Testis (tissue), 3 donors: ENCODE results near the gene TNRC6A. TPM values are rescaled to one million over a fixed set of nuclear protein-coding genes. Genes with fewer than 3 reads are reported as not detected.

Experiments used
- DNase-seq: peaks from one replicate; pipeline ENCODE4 v3.0.0-alpha.2; 2019
- H3K27ac ChIP-seq, 2 donors: fragments of 200-600 bp; sonication (generic); one replicate each; pipeline ENCODE4 v1.5.1; 2019
- H3K27me3 ChIP-seq: fragments of 200-600 bp; sonication (generic); one replicate; pipeline ENCODE4 v1.5.1; 2019
- H3K36me3 ChIP-seq: fragments of 200-600 bp; sonication (generic); one replicate; pipeline ENCODE4 v1.5.1; 2017; ENCODE audit warnings: low read depth; ENCODE audit errors: missing control alignments
- H3K4me1 ChIP-seq: fragments of 200-600 bp; sonication (generic); one replicate; pipeline ENCODE4 v1.5.1; 2019
- H3K4me3 ChIP-seq, 2 donors: fragments of 200-600 bp; sonication (generic); one replicate each; pipeline ENCODE4 v1.5.1; 2017 to 2019
- H3K9me3 ChIP-seq: fragments of 200-600 bp; sonication (generic); one replicate; pipeline ENCODE4 v1.5.1; 2017
- POLR2A ChIP-seq: fragments of 450-650 bp; IDR thresholded peaks from one replicate; pipeline ENCODE4 v1.6.1; 2017; ENCODE audit warnings: antibody characterized with exemption, mild to moderate bottlenecking, moderate library complexity
- WGBS, 2 donors: methylation state at CpG; one replicate each; pipeline ENCODE4 v1.1.5; 2018; 5-methylcytosine and 5-hydroxymethylcytosine counted together
- intact Hi-C: fragments of 100-400 bp; cut with DNase I; formaldehyde crosslinking; loops from one replicate; pipeline ENCODE4 v1.15.1; 2023; ENCODE audit warnings: low total_unique reads
- polyA plus RNA-seq: library from polyadenylated mRNA; stranded (reverse); fragments of 350-450 nt; fragmentation: Illumina TruSeq; extraction: RNeasy Lipid Tissue Mini Kit (QIAGEN cat#74804); gene quantifications from one replicate; pipeline ENCODE4 v1.2.3, GENCODE V29; 2014; ENCODE audit warnings: low read depth, low replicate concordance; ENCODE audit not compliant: insufficient read depth
- total RNA-seq, 2 donors: library from RNA; depleted of rRNA; stranded (reverse); fragments of >200 nt; gene quantifications; one replicate each; pipeline ENCODE4 v1.2.3, GENCODE V29; 2016
- TF ChIP-seq, protein P1 (sequence below), 3 experiments: fragments of 450-650 bp in 2 of 3; fragments of 200-600 bp in 1 of 3; sonication (generic) in 1 of 3; IDR thresholded peaks; one replicate each; pipeline ENCODE4 v1.5.1; 2016 to 2019; ENCODE audit warnings: antibody characterized with exemption in 3 of 3, mild to moderate bottlenecking in 2 of 3, moderate library complexity in 1 of 3

The TNRC6A gene
- total and polyA plus RNA-seq, 3 donors from 2014 or later: 32.3 to 103 (median 94.1) TPM

DNA sequence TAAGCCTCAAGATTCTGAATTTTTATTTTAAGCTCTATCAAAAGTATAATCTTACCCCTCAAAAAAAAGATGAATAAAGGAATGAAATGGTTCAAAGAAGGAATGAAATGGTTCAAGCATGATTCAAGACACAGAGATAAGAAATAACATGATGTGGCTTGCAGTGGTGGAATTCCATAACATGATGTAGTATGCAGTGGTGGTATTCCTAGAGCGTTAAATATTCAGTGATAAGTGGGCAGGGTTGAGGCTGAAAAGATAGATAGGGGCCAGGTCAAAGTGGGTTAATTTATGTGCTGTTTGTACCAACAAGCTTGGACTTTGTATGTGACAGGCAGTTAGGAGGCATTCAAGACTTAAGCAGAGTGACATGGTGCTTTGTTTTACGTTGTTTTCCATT lies 29.6 kb downstream of the TNRC6A start:
- no peak for TF ChIP-seq POLR2A
- TF ChIP-seq, protein P1, sequence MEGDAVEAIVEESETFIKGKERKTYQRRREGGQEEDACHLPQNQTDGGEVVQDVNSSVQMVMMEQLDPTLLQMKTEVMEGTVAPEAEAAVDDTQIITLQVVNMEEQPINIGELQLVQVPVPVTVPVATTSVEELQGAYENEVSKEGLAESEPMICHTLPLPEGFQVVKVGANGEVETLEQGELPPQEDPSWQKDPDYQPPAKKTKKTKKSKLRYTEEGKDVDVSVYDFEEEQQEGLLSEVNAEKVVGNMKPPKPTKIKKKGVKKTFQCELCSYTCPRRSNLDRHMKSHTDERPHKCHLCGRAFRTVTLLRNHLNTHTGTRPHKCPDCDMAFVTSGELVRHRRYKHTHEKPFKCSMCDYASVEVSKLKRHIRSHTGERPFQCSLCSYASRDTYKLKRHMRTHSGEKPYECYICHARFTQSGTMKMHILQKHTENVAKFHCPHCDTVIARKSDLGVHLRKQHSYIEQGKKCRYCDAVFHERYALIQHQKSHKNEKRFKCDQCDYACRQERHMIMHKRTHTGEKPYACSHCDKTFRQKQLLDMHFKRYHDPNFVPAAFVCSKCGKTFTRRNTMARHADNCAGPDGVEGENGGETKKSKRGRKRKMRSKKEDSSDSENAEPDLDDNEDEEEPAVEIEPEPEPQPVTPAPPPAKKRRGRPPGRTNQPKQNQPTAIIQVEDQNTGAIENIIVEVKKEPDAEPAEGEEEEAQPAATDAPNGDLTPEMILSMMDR (IDR thresholded peaks at IDR 0.05): no peak
- DNase-seq: no peak
- no peak overlapping the region for H3K4me3 ChIP-seq
- H3K27me3 ChIP-seq: no peaks in the 10 kb centered on the region
- no peaks in the 10 kb centered on the region for H3K9me3 ChIP-seq
- H3K4me1 ChIP-seq: peaks cover 12% of the 10 kb centered on the region
- WGBS, 2 donors: 80 to 87% methylated on average over 2 of the region's 2 CpGs
- H3K36me3 ChIP-seq: no peaks in the 10 kb centered on the region
- no peak overlapping the region for H3K27ac ChIP-seq
- intact Hi-C loops: no loop called here

DNA sequence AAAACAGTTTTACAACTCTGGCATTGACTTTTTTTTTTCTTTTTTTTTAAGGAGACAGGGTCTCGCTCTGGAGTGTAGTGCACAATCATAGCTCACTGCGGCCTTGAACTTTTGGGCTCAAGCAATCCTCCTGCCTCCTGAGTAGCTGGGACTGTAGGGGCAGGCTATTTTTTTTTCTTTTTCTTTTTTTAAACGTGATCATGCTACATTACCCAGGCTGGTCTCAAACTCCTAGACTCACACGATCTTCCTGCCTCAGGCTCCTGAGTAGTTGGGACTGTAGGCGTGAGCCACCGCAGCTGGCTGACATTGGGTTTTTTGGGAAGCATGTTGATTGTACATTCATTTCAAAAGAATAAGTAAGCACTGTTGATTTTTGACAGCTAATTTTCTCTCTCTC lies 32.1 kb downstream of the TNRC6A start:
- Histone ChIP-seq H3K4me3 (no peak overlapping the region), H3K4me1 (peaks cover 12% of the 10 kb centered on the region), H3K9me3 (no peaks in the 10 kb centered on the region), H3K36me3 (no peaks in the 10 kb centered on the region), H3K27ac (peak overlapping the region in 1 of 2 donors; percentile 48), H3K27me3 (no peaks in the 10 kb centered on the region)
- TF ChIP-seq, protein P1 (IDR thresholded peaks at IDR 0.05): no peak
- TF ChIP-seq POLR2A: no peak
- WGBS, 2 donors: 48 to 50% methylated on average over 6 of the region's 6 CpGs
- intact Hi-C loops: no loop called here
- DNase-seq: peak; percentile 21

DNA sequence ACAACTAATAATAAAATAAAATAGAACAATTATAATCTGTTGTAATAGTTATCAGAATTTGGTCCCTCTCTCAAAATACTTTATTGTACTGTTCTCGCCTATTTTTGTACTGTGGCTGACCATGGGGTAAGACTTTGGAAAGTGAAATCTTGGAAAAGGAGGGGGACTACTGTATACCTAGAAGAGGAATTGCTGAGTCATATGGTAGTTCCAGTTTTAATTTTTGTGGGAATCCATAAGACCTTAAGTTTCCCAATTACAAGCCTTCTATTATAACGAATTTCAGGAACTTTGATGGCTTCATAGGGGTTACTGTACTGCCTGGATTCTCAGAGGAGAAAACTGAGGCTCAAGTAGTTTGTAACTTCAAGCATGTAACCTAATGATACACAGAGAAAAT lies 35.5 kb downstream of the TNRC6A start:
- 87 to 89% methylated on average over 2 of the region's 2 CpGs for WGBS, 2 donors

DNA sequence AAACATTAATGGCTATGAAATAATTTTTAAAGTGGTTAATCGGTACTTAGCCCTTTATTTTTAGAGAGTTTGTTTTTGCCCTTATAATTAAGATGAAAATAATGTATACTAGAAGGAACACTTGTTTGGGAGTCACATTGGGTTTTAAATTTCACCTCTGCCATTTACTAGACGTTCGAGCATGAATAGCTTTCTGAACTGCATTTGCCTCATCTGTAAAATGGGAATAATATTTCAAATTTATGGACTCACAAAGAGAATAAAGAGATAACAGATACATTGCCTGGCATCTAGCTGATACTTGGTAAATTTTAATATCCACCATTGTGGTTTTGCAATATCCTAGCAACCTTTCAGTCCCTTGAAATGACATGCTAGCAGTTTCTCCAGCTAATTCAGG lies 36.6 kb downstream of the TNRC6A start:
- H3K4me1 ChIP-seq: peaks cover 23% of the 10 kb centered on the region
- TF ChIP-seq, protein P1 (IDR thresholded peaks at IDR 0.05): no peak
- no peak for TF ChIP-seq POLR2A
- intact Hi-C loops: no loop called here

More for the DNA sequence above, 35.5 kb downstream of the TNRC6A start:
- DNase-seq: no peak
- Histone ChIP-seq H3K4me3 (no peak overlapping the region), H3K9me3 (no peaks in the 10 kb centered on the region), H3K27me3 (no peaks in the 10 kb centered on the region), H3K36me3 (no peaks in the 10 kb centered on the region), H3K27ac (no peak overlapping the region), H3K4me1 (peaks cover 23% of the 10 kb centered on the region)
- TF ChIP-seq, protein P1 (IDR thresholded peaks at IDR 0.05): no peak
- TF ChIP-seq POLR2A: no peak
- intact Hi-C loops: no loop called here

DNA sequence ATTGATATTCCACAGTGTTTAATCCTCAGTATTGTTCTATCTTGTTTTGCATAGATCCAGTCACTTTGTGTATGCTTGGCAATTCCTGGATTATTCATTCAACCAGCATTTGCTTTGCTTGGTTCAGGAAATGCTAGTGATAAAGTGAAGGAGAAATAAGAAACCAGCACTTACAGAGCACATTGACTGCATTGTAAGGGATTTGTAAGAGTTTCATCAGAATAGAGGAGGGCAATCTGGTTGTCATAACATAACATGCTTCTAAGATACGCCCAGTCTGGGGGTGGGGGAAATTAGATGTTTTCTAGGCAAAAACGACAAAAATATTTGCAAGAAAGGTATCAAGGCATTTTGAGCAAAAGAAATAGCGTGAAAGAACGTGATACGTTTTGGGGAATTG lies 40.4 kb downstream of the TNRC6A start:
- H3K36me3 ChIP-seq: no peaks in the 10 kb centered on the region
- H3K4me1 ChIP-seq: peaks cover 11% of the 10 kb centered on the region
- no peak overlapping the region for H3K27ac ChIP-seq
- intact Hi-C loops: no loop called here
- no peak for TF ChIP-seq POLR2A
- TF ChIP-seq, protein P1 (IDR thresholded peaks at IDR 0.05): no peak
- no peaks in the 10 kb centered on the region for H3K27me3 ChIP-seq
- no peak for DNase-seq
- no peaks in the 10 kb centered on the region for H3K9me3 ChIP-seq
- WGBS, 2 donors: 88 to 93% methylated on average over 5 of the region's 5 CpGs
- H3K4me3 ChIP-seq: no peak overlapping the region

More for the DNA sequence above, 36.6 kb downstream of the TNRC6A start:
- Histone ChIP-seq H3K36me3 (no peaks in the 10 kb centered on the region), H3K9me3 (no peaks in the 10 kb centered on the region), H3K4me3 (no peak overlapping the region), H3K27me3 (no peaks in the 10 kb centered on the region), H3K27ac (no peak overlapping the region)
- DNase-seq: no peak
- WGBS, 2 donors: 94 to 95% methylated on average over 3 of the region's 3 CpGs
